ENCODE data around the gene FOXO3B.
"Not testable (repeated sequence)": the region's sequence is repeated elsewhere in the genome, so short reads cannot be mapped to it uniquely, and the experiment has no call there.

FOXO3B gene

DNA sequence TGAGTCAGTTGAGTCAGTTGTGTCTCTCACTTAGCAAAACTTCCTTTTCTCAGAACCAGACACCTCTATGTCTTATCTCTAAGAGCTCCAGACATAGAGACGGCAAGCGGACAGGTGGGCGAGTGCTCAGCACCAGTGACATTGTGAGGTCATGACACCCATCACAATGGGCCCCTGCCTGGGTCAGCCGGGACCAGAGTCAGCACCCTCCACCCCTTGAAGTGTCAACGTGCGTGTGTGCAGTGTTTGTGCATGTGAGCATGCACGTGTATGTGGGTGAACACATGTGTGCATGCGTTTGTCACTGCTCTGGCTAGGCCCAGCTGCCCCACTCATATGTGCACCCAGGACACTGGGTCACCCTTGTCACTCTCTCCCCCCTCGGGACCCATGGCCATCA is 37.8 kb downstream of the FOXO3B start, which contains the start of gene TBC1D28:
Gene TBC1D28 (minus strand): TSS at position 101 of the 400 bp plus-strand sequence. CDS start 3,039 bp downstream, outside the sequence.
- DNase-seq: not testable (repeated sequence)

DNA sequence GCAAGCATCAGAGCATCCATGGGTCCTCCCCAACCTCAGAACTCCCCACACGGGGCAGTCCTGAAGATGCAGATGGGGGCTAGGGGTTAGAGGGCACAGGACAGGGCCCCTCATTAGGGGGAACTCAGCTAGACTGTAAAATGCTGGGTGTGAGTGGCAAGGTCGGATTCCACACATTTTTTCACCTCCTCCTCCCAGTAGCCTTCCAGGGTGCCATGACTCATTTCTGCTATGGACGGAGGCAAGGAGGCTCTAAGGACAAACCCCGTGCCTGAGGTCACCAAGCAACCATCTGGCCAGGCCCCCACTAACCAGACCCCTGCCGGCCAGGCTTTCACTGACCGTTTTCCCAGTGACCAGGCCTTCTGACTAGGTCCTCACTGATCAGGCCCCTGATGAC is 39.0 kb downstream of the FOXO3B start:
- DNase-seq: not testable (repeated sequence)

DNA sequence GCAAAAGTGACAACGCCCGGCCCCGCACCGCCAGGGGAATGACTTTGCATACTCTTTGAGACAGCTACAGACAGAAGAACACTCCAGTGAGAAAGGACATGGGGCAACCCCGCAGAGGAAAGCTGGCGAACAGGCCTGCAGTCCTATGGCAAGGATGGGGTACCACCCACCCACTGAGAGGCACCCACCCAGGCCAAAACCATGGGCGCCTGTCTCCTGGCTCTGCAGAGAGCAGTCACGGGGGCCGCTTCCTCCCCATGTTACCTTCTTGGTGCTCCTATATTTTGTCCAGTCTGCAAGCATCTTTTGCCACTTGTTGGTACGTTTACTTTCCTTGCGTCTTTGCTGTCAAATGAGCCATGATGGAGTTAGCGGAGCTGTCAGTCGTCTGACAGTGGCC is 43.8 kb downstream of the FOXO3B start:
- not testable (repeated sequence) for DNase-seq

DNA sequence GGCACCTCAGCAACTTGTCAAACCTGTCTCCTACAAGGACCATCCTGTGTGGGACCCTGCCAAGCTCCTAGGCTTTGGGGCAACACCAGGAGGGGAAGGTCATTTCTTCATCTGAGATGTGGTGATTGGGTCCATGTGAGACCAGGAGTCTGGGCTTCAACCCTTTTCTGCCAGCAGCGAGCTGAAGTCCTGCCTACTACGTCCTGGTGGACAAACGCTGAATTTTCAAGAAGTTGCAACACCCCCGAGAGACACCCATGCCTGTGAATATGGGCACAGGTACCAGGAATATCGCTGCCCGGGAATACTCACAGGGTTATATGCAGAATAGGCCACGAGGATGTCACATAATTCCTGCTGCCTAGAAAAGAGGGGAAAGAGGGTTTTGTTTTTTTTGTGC is 45.9 kb downstream of the FOXO3B start:
- not testable (repeated sequence) for DNase-seq

DNA sequence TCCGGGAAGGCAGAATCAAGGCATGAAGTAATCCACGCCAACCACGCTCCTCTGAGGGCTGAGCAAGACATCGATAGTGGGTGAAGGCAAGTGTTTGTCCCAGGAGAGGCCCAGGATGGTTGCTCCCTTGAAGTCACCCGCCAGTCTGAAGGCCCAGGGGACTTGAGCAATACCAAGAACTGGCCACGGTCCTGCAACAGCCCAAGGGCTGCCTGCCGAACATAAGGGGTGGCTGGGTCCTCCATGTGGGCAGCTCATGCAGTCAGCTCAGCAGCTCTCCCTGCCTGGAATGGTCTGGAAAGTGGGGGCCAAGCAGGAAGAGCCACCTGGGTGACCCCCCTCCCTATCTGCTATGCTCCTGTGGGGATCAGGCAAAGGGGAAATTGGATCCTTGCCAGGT is 46.3 kb downstream of the FOXO3B start:
- DNase-seq: not testable (repeated sequence)

- not testable (repeated sequence) for DNase-seq
Measured at GRCh38 chr17:18634550-18635263, 47.4 kb downstream of the FOXO3B start.
